ENCODE results near the gene ZNF281. TPM values are rescaled to one million over a fixed set of nuclear protein-coding genes. Genes with fewer than 3 reads are reported as not detected.

ZNF281 gene
- total and polyA plus RNA-seq, 2 donors = 10.7 to 19.1 TPM

GRCh38 chr1:200388791-200389190 is 21.0 kb downstream of the ZNF281 start:
- no peak overlapping the region for H3K27ac ChIP-seq (ENCODE audit: low read depth in 1 of 2, low read length in 1 of 2)

DNA sequence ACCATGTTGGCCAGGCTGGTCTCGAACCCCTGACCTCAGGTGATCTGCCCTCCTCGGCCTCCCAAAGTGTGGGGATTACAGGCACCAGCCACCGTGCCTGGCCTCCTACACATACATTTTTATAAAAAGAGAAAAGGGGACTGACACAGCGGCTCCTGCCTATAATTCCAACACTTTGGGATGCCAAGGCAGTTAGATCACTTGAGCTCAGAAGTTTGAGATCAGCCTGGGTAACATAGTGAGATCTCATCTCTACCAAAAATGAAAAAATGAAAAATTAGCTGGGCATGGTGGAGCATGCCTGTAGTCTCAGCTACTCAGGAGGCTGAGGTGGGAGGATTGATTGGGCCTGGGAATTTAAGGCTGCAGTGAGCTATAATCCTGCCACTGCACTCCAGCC is 23.4 kb downstream of the ZNF281 start:
- 100% methylated on average over 4 of the region's 4 CpGs for WGBS
- H3K36me3 ChIP-seq (ENCODE audit: control insufficient read depth in 2 of 2, insufficient read depth in 2 of 2, low read length in 1 of 2) = no peaks in the 10 kb centered on the region
- DNase-seq (ENCODE audit: low read depth in 6 of 9, low spot score in 9 of 9) = no peak
- no peak overlapping the region for H3K4me3 ChIP-seq (ENCODE audit: low read length in 2 of 2)
- H3K27ac ChIP-seq (ENCODE audit: low read depth in 1 of 2, low read length in 1 of 2) = no peak overlapping the region
- no peaks in the 10 kb centered on the region for H3K9me3 ChIP-seq (ENCODE audit: control insufficient read depth in 2 of 2, insufficient read depth in 1 of 2, low read length in 1 of 2)
- no peaks in the 10 kb centered on the region for H3K27me3 ChIP-seq (ENCODE audit: control insufficient read depth in 2 of 2, insufficient read depth in 1 of 2, low read length in 1 of 2)
- no peaks in the 10 kb centered on the region for H3K4me1 ChIP-seq (ENCODE audit: control insufficient read depth in 2 of 2, insufficient read depth in 2 of 2, low read length in 2 of 2)

More at GRCh38 chr1:200388791-200389190, 21.0 kb downstream of the ZNF281 start:
- no peak for DNase-seq (ENCODE audit: low read depth in 6 of 9, low spot score in 9 of 9)
- Histone ChIP-seq H3K36me3 (ENCODE audit: control insufficient read depth in 2 of 2, insufficient read depth in 2 of 2, low read length in 1 of 2) (no peaks in the 10 kb centered on the region), H3K4me1 (ENCODE audit: control insufficient read depth in 2 of 2, insufficient read depth in 2 of 2, low read length in 2 of 2) (no peaks in the 10 kb centered on the region), H3K4me3 (ENCODE audit: low read length in 2 of 2) (no peak overlapping the region), H3K27me3 (ENCODE audit: control insufficient read depth in 2 of 2, insufficient read depth in 1 of 2, low read length in 1 of 2) (no peaks in the 10 kb centered on the region), H3K9me3 (ENCODE audit: control insufficient read depth in 2 of 2, insufficient read depth in 1 of 2, low read length in 1 of 2) (no peaks in the 10 kb centered on the region)
- WGBS = 97% methylated on average over 1 of the region's 1 CpG

DNA sequence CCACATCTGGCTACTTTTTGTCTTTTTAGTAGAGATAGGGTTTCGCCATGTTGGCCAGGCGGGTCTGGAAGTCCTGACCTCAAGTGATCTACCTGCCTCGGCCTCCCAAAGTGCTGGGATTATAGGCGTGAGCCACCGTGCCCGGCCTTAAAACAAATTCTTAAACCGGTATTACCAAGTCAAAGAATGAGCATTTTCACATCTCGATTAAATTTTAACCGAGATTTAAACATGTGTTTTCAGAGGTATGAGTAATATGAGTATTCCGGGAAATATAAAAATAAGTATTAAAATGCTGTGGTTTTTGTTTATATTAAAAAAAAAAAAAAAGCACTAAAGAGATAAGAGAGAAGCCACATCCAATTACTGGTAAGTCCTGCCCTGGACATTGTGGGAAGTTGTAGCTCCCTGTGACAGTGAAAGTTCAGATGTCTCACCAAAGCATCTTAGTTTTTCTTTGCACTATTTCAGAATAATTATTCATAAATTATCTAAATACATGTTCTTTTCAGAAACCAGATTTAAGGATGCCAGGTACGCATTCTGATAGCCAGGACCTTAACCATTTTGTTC is 24.9 kb downstream of the ZNF281 start:
- DNase-seq (ENCODE audit: low read depth in 6 of 9, low spot score in 9 of 9) = no peak
- no peaks in the 10 kb centered on the region for H3K27me3 ChIP-seq (ENCODE audit: control insufficient read depth in 2 of 2, insufficient read depth in 1 of 2, low read length in 1 of 2)
- no peaks in the 10 kb centered on the region for H3K36me3 ChIP-seq (ENCODE audit: control insufficient read depth in 2 of 2, insufficient read depth in 2 of 2, low read length in 1 of 2)

DNA sequence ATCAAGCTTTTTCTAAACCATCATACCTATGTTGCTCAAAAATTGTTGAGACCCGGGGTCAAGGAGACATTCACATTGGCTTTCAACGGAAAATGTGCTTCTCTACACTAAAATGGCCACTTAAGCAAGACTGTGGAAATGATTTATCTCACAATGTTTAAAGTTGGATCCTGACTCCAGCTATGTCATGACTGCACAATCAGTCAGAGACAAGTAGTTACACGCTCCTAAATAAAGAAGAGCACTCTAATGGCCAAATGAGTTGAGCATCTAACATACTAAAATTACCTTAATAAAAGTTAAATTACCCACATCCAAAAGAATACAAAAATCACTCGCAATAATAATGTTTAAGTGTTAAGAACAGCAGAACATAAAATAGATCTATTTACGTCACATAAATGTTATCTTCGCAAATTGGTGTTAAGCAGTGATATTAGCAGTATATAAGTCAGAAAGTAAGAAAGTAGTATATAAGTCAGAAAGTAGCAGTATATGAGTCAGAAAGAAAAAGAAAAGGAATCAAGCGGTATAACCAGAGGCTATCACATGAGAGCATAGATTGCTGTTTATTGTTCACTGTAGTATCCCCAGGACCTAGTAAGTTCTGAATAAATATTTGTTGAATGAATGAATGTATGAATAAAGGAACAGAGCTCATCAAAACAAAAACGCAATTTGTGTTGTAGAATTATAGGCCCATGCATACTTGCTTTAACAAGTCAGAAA is 28.4 kb downstream of the ZNF281 start:
- no peak overlapping the region for H3K27ac ChIP-seq (ENCODE audit: low read depth in 1 of 2, low read length in 1 of 2)
- H3K4me1 ChIP-seq (ENCODE audit: control insufficient read depth in 2 of 2, insufficient read depth in 2 of 2, low read length in 2 of 2) = no peaks in the 10 kb centered on the region
- H3K36me3 ChIP-seq (ENCODE audit: control insufficient read depth in 2 of 2, insufficient read depth in 2 of 2, low read length in 1 of 2) = no peaks in the 10 kb centered on the region
- H3K4me3 ChIP-seq (ENCODE audit: low read length in 2 of 2) = no peak overlapping the region
- DNase-seq (ENCODE audit: low read depth in 6 of 9, low spot score in 9 of 9) = no peak
- H3K27me3 ChIP-seq (ENCODE audit: control insufficient read depth in 2 of 2, insufficient read depth in 1 of 2, low read length in 1 of 2) = no peaks in the 10 kb centered on the region
- H3K9me3 ChIP-seq (ENCODE audit: control insufficient read depth in 2 of 2, insufficient read depth in 1 of 2, low read length in 1 of 2) = no peaks in the 10 kb centered on the region
- 91% methylated on average over 8 of the region's 8 CpGs for WGBS

More for the DNA sequence above, 24.9 kb downstream of the ZNF281 start:
- H3K27ac ChIP-seq (ENCODE audit: low read depth in 1 of 2, low read length in 1 of 2) = no peak overlapping the region
- no peaks in the 10 kb centered on the region for H3K4me1 ChIP-seq (ENCODE audit: control insufficient read depth in 2 of 2, insufficient read depth in 2 of 2, low read length in 2 of 2)
- no peaks in the 10 kb centered on the region for H3K9me3 ChIP-seq (ENCODE audit: control insufficient read depth in 2 of 2, insufficient read depth in 1 of 2, low read length in 1 of 2)
- 96% methylated on average over 11 of the region's 11 CpGs for WGBS
- no peak overlapping the region for H3K4me3 ChIP-seq (ENCODE audit: low read length in 2 of 2)

- Histone ChIP-seq H3K4me1 (ENCODE audit: control insufficient read depth in 2 of 2, insufficient read depth in 2 of 2, low read length in 2 of 2) (no peaks in the 10 kb centered on the region), H3K9me3 (ENCODE audit: control insufficient read depth in 2 of 2, insufficient read depth in 1 of 2, low read length in 1 of 2) (no peaks in the 10 kb centered on the region), H3K4me3 (ENCODE audit: low read length in 2 of 2) (no peak overlapping the region), H3K27me3 (ENCODE audit: control insufficient read depth in 2 of 2, insufficient read depth in 1 of 2, low read length in 1 of 2) (no peaks in the 10 kb centered on the region), H3K27ac (ENCODE audit: low read depth in 1 of 2, low read length in 1 of 2) (no peak overlapping the region), H3K36me3 (ENCODE audit: control insufficient read depth in 2 of 2, insufficient read depth in 2 of 2, low read length in 1 of 2) (no peaks in the 10 kb centered on the region)
- WGBS = 93% methylated on average over 1 of the region's 1 CpG
- no peak for DNase-seq (ENCODE audit: low read depth in 6 of 9, low spot score in 9 of 9)
Measured at GRCh38 chr1:200380589-200381021, 29.2 kb downstream of the ZNF281 start.

DNA sequence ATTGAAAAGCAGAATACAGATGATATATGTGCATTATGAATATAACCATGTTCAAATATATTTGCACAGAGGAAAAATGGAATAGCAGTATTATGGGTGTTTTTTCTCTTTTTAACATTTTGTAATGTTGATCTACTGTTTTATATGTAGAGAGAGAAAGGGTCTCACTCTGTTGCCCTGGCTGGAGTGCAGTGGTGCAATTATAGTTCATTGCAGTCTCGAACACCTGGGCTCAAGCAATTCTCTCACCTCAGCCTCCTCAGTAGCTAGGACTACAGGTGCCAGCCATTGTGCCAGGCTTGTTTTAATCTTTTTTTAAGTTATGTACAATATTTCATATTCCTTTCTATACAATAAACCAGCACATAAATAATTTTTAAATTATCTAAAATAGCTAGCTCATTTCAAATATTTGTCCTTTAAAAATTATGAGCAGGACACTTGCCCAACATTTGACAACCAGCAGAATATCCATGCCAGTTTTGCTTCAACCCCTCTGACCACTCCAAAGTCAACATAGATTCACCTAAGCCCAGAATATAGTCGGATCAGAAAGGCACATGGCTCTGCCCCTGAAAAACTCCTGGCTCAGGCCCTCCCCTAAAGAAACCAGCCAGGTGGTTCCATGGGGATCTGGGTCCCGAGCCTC is 29.8 kb downstream of the ZNF281 start:
- no peaks in the 10 kb centered on the region for H3K36me3 ChIP-seq (ENCODE audit: control insufficient read depth in 2 of 2, insufficient read depth in 2 of 2, low read length in 1 of 2)
- H3K27ac ChIP-seq (ENCODE audit: low read depth in 1 of 2, low read length in 1 of 2) = no peak overlapping the region
- H3K4me3 ChIP-seq (ENCODE audit: low read length in 2 of 2) = no peak overlapping the region
- no peaks in the 10 kb centered on the region for H3K9me3 ChIP-seq (ENCODE audit: control insufficient read depth in 2 of 2, insufficient read depth in 1 of 2, low read length in 1 of 2)
- 95% methylated on average over 3 of the region's 3 CpGs for WGBS
- no peak for DNase-seq (ENCODE audit: low read depth in 6 of 9, low spot score in 9 of 9)
- no peaks in the 10 kb centered on the region for H3K27me3 ChIP-seq (ENCODE audit: control insufficient read depth in 2 of 2, insufficient read depth in 1 of 2, low read length in 1 of 2)
- H3K4me1 ChIP-seq (ENCODE audit: control insufficient read depth in 2 of 2, insufficient read depth in 2 of 2, low read length in 2 of 2) = no peaks in the 10 kb centered on the region

- DNase-seq (ENCODE audit: low read depth in 6 of 9, low spot score in 9 of 9) = no peak
Measured at GRCh38 chr1:200379432-200379757, 30.4 kb downstream of the ZNF281 start.

GRCh38 chr1:200378096-200378495 is 31.7 kb downstream of the ZNF281 start:
- WGBS = 94% methylated on average over 1 of the region's 1 CpG
- Histone ChIP-seq H3K27ac (ENCODE audit: low read depth in 1 of 2, low read length in 1 of 2) (no peak overlapping the region), H3K27me3 (ENCODE audit: control insufficient read depth in 2 of 2, insufficient read depth in 1 of 2, low read length in 1 of 2) (no peaks in the 10 kb centered on the region), H3K4me1 (ENCODE audit: control insufficient read depth in 2 of 2, insufficient read depth in 2 of 2, low read length in 2 of 2) (no peaks in the 10 kb centered on the region), H3K36me3 (ENCODE audit: control insufficient read depth in 2 of 2, insufficient read depth in 2 of 2, low read length in 1 of 2) (no peaks in the 10 kb centered on the region), H3K4me3 (ENCODE audit: low read length in 2 of 2) (no peak overlapping the region), H3K9me3 (ENCODE audit: control insufficient read depth in 2 of 2, insufficient read depth in 1 of 2, low read length in 1 of 2) (no peaks in the 10 kb centered on the region)
- no peak for DNase-seq (ENCODE audit: low read depth in 6 of 9, low spot score in 9 of 9)

More at GRCh38 chr1:200379432-200379757, 30.4 kb downstream of the ZNF281 start:
- H3K36me3 ChIP-seq (ENCODE audit: control insufficient read depth in 2 of 2, insufficient read depth in 2 of 2, low read length in 1 of 2) = no peaks in the 10 kb centered on the region
- no peak overlapping the region for H3K27ac ChIP-seq (ENCODE audit: low read depth in 1 of 2, low read length in 1 of 2)
- WGBS = 97% methylated on average over 1 of the region's 1 CpG
- no peaks in the 10 kb centered on the region for H3K9me3 ChIP-seq (ENCODE audit: control insufficient read depth in 2 of 2, insufficient read depth in 1 of 2, low read length in 1 of 2)
- no peak overlapping the region for H3K4me3 ChIP-seq (ENCODE audit: low read length in 2 of 2)
- H3K27me3 ChIP-seq (ENCODE audit: control insufficient read depth in 2 of 2, insufficient read depth in 1 of 2, low read length in 1 of 2) = no peaks in the 10 kb centered on the region
- H3K4me1 ChIP-seq (ENCODE audit: control insufficient read depth in 2 of 2, insufficient read depth in 2 of 2, low read length in 2 of 2) = no peaks in the 10 kb centered on the region

DNA sequence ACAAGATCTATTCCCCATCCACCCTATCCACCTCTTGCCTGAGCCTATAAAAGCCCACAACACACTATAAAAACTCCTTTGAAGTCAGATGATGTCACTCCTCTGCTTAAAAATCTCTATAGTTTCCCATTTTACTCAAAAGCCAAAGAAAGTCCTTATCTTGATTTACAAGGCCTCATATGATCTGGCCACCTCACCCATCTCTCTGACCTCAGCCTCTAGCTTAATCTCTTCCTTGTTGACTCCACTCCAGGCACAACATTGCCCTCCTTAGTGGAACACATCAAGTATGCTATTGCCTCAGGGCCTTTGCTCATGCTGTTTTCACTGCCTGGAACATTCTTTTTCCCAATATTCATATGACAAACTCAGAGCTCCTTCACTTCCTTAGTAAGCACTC is 33.3 kb downstream of the ZNF281 start:
- Histone ChIP-seq H3K9me3 (ENCODE audit: control insufficient read depth in 2 of 2, insufficient read depth in 1 of 2, low read length in 1 of 2) (no peaks in the 10 kb centered on the region), H3K4me3 (ENCODE audit: low read length in 2 of 2) (no peak overlapping the region), H3K27ac (ENCODE audit: low read depth in 1 of 2, low read length in 1 of 2) (no peak overlapping the region), H3K4me1 (ENCODE audit: control insufficient read depth in 2 of 2, insufficient read depth in 2 of 2, low read length in 2 of 2) (no peaks in the 10 kb centered on the region), H3K36me3 (ENCODE audit: control insufficient read depth in 2 of 2, insufficient read depth in 2 of 2, low read length in 1 of 2) (no peaks in the 10 kb centered on the region), H3K27me3 (ENCODE audit: control insufficient read depth in 2 of 2, insufficient read depth in 1 of 2, low read length in 1 of 2) (no peaks in the 10 kb centered on the region)
- no peak for DNase-seq (ENCODE audit: low read depth in 6 of 9, low spot score in 9 of 9)

Data from thymus (tissue), 11 donors.